Iris pigment epithelial cell (primary cell): ENCODE measurements around the gene SLC24A3.

Experiments
- DNase-seq: peaks from one replicate; pipeline ENCODE4 v3.0.0-alpha.2; 2011; ENCODE audit warnings: low read depth

Gene SLC24A3

DNA sequence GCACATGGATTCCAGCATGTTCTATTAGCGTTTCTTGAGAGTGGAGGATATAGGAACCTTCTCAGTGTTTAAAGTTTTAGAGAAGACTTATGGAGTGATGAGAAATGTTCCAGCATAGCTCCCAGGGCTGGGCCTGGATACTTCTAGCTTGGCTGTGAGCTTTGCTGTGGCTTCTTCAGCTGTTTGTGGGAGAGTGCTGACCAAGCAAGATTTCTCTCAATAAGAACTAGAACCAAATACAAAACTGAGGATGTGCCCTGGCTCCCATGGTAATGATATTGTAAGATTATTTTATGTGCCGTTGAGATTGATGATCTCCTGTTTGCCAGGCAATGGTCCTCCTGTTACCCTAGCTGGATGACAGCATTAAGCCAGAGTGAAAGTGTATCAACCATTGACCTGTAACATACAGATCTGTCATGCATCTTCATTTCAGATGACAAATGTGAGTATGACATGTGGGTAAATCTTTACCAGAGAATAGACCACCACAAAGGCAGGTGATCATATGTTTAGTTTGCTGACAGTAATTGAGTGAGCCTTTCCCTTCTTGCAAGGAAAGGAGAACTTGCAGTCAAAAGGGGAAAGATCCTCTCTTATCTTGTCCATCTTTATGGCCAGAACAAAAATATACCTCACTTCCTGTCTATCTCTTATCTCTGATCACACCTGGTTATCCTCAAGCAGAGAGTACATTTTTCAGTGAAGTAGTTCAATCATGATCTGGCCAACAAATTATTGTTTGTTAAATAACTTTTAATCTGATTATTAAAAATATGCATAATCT lies 180.1 kb downstream of the SLC24A3 start:
- no peak for DNase-seq

DNA sequence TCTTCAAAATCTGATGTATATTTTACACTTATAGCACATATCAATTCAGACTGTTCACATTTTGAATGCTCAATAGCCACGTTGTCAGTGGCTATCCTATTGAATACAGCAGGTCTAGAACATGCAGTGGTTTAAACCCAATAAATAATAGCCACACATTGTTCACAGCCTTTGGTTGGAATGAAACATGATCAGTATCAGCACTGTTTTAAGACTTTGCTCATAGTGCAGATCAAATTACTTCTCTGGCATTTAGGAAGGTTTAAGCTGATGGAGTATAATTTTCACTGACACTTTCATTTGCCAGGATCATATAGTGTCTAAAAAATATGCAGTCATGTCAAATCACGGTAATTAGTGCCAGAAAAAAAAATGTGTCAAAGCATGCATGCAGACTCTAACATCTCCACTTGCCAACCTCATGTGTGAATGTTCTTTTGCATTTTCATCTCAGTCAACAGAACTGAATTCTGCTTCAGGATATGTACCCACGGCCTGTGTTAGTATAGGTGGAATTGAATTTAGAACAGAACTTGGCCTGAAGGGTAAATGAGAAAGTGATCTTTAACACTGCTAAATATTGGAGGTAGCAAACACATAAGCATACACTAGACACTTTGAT lies 184.1 kb downstream of the SLC24A3 start:
- DNase-seq = no peak

DNA sequence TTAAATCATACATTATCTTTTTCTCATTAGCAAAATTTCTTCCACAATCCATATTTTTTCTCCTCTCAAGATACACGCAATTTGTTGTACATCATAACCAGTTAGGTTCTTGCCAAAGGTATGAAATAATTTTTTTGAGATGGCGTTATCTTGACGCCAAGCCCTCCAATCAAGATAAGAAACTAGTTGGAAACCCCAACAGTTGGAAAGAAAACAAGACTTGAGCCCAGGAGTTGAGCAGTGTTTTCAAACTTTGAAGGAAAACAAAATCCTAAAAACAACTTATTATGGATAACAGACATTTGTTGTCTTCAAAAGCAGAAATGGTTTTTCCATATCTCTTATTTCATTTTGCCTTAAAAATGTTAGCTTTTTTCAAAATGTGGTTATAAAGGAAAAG lies 184.8 kb downstream of the SLC24A3 start:
- DNase-seq = no peak

DNA sequence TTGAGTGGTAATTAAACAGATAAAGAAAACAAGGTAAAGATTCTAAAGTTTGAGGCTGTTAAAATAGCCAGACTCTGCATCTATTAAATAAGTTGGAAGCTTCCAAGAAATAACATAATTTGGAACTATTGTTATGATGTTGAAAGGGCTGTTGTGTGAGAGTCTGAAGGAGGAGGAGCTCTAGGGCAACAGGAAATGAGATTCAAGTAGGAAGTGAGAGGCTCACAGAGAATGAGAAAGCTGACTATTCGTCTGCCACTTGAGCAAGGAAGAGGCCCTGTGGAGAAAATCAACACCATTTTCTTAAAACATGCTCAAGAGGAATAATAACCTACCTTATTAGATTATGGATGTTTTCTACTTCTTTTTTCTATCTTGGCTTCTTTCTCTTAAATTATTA lies 185.2 kb downstream of the SLC24A3 start:
- no peak for DNase-seq

DNA sequence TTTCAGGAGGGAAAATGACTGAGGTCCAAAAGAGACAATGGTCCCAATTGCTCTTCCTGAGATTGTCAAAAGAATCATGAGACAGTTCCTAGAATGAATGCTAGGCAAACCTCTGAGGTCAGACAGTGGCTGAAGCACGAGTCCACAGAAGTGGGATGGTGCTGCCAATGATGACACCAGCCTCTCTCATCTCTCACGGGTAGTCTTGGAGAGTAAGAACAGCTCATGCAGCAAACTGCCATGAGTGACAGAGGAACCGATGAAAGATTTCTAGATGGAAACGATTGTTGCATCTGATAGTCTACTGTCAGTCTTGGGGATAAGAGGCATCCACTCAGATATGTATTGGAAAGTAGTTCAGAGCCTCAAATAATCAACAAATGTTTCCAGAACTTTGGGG lies 188.7 kb downstream of the SLC24A3 start:
- DNase-seq = no peak

DNA sequence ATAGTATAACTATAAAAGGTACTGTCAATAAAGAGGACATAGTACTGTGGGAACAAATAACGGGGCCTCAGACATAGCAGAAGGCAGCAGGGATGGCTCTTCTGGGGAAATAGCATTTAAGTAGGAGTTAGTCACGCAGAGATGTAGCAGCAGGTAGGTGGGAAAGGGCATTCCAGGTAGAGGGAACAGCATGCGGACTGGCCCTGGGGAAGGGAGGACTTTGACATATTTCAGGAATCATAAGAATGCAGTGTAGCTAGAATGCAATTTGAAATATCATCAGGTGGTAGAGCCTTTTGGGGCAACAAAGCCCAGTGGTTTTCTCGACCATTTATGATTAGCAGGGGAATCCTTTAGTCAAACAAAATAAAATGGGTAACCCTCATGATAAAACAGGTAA lies 191.1 kb downstream of the SLC24A3 start:
- DNase-seq = no peak

DNA sequence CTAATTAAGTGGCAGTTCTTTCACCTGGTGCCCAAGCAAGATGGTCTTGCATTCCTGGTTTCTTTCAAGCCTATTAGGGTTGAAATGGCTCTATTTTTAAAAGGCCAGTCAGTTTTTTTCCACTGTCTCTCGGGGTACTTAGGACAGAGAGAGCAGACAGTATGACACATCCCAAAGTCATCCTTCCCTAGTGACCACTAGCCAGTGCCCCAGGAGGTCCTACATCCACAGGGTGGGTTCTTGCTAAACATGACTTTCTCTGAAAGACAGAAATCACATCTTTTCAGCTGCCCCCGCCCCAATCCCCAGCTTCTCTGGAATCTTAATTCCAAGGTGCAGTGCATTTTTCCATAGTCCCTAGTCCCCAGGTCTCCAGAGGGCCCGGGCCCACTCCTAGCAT lies 192.4 kb downstream of the SLC24A3 start:
- no peak for DNase-seq

DNA sequence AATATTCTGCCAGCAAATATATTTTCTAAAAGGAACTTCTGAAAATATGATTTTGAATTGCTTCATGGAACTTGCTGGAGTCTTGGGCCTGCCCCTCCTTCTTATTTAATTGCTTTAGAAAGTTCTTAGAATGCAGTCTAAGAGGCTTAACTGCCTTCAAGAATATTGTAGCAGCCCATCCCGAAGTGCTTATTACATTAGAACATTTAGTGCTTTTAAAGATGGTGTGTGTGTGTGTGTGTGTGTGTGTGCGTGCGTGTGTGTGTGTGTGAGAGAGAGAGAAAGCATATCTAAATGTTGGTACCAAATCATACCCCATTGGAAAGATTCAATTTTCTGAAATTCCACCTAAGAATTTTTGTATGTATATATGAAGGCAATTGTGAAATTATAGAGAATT lies 193.5 kb downstream of the SLC24A3 start:
- no peak for DNase-seq

DNA sequence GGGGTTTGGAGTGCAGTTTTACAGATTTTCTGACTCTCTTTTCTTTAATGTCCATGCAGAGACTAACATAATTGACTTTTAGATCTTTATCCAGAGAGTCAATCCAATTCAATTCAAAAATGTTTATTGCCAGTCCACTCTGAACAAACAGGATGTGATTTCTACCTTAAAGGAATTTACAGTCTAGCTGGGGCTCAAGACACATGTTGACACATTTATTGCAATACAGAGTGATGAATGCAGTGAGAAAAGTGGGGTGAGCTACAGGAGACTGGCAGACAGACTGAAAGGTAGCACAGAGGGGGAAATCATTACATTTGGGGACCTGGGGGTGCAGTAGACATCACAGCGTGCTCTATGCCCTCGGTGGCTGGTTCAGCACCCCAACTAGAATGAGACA lies 193.9 kb downstream of the SLC24A3 start:
- no peak for DNase-seq

DNA sequence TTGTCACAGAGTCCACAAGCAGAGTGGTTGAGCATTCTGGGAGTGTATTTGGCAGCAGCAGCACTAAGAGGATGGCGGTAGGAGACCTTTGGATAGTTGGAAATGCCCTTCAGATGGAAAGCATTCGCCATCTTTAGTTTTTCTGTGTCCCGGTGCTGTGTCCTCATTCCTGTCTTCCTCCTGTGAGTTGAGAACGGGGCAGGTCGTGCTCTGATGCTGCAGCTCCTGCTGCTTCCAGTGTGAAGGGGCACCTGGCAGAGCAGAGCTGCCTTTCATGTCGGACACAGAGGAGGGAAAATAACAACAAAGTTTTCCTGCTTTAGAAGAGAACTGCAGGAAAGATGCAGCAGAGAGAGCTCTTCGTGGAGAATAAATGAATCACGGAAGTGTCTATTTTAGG lies 194.8 kb downstream of the SLC24A3 start:
- DNase-seq = no peak

DNA sequence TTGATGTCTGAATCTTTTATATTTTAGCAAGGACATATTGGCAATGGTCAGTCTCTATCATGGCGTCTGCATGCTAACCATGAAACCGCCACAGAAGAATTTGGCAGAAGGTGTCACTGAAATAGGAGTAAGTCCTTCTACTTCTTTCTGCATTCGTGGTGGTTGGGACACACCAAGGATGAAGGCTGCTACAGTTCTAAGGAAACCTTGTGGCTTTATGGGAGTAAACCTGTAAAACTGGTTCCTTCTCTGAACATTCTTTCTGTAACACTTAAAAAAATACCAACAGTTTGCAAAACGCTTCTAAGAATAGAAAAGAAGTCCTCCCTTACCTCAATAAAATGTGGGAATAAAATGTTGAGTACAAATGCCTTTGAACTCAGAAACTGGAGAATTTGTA lies 195.3 kb downstream of the SLC24A3 start:
- DNase-seq = no peak

DNA sequence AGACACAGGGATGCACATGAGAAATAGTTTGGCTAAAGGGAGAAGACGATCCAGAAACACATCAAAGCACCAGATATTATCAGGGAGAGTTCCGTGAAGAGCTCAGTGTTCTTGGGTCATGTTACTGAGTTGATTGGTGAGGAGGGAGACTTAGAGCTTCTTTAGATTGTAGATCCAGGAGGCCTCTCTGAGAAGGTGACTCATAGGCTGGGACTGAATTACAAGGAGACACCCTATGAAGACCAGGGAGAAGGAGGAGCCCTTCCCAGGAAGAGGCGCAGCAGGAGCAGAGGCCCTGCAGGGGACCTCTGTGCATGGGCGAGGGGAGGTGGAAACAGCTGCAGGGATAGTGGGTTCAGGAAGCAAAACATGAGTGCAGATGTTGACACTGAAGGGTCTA lies 196.5 kb downstream of the SLC24A3 start:
- DNase-seq = no peak

DNA sequence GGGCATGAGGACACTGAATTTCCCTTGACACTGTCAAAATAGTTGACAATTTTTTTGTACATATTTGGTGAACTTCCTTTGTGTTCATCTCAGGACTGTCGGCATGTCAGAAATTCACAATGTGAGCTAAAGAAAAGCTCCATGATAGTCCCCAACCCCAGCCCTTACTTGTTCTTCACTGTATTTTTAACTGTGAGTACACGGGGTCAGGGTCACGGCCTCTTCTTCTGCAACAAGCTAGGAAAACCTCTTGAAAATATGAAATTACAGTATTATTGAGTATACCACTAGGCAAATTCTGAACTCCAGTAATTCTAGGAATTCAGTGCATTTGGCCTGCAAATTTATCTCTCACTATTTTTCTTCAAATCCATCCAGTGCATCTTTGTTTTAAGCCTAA lies 199.4 kb downstream of the SLC24A3 start:
- DNase-seq = no peak

DNA sequence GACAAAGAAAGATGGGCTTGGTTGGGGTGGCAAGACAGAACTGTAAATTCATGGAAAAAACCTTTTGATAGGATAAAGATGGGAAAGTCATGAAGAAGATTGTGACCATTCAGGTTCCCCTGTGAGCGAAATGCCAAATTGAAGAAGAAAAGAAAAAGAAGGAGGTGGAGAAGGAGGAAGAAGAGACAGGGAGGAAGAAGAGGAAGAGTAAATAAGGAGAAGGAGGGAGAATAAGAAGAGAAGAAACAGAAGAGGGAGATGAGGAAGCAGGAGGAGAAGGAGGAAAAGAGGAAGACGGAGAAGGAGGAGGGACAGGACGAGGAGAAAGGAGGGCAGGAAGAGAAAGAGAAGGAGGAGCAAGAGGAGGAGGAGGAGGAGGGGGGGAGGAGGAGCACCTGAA lies 199.8 kb downstream of the SLC24A3 start:
- no peak for DNase-seq

DNA sequence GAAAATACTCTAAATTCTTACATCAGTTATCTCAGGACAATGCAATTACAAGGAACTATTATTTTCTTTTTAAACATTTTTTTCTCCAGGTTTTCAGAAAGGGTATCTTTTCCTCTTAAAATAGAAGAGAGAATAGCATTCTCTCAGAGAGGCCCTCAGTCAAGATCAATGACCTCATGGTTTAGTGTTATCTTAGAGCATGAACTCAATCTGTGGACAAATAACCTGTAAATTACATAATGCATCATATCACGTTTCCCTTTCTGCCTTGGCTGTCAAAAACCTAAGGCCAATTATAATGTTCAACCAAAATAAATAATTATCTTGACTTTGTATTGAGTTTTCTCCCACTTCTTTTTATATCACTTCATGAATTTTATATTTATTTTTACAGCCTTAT lies 202.2 kb downstream of the SLC24A3 start:
- DNase-seq = no peak

DNA sequence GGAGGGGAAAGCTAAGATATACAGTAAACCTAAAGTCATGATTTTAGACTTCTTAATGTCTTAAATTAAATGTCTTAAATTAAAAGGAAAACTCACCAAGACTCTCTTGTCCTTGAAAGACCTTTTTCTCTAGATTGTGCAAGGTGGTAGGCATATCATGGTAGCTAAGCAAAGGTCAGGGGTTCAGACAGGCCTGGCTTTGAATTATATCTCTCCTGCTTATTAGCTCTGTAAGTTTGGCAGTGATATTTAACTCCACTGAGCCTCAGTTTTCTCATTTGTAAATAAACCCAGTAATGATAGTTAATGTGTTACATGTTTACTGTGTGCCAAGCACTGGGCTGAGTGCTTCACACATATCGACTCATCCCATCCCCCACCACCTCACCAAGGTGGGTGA lies 203.3 kb downstream of the SLC24A3 start:
- no peak for DNase-seq

DNA sequence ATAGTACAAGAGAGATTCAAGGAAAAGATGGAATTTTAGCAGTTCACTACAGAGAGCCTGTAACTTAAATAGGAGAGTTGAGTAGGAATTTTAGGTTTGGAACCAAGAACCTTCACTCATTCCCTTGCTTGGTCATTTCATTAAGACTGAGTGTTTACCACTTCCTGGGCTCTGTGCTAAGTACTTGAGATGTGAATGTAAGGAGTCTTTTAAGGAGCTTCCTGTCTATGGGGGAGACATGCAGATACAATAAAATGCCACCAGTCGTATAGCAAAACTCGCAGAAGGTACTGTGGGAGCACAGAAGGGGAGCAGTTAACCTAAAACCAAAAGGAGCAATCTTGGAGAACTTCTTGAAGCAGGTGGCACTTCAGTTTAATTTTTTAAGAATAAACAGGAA lies 204.2 kb downstream of the SLC24A3 start:
- no peak for DNase-seq

DNA sequence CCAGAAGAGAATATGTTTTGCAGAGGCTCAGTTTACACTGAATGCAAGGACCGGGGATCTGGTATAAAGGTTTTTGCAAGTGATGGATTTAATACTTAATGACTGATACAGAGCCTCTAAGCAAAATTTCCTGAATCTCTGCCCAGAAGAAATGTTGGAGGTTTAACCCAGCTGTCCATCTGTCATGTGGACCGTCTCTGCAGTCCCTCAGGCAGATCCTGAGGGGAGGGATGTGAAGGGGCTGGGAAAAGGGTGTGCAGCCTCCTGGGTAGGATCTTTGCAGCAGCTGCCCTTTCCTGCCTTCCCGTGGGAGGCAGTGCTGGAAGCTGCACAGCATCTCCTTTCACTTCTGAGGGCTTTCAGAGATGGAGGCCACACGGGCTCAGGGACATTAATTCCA lies 207.0 kb downstream of the SLC24A3 start:
- no peak for DNase-seq

DNA sequence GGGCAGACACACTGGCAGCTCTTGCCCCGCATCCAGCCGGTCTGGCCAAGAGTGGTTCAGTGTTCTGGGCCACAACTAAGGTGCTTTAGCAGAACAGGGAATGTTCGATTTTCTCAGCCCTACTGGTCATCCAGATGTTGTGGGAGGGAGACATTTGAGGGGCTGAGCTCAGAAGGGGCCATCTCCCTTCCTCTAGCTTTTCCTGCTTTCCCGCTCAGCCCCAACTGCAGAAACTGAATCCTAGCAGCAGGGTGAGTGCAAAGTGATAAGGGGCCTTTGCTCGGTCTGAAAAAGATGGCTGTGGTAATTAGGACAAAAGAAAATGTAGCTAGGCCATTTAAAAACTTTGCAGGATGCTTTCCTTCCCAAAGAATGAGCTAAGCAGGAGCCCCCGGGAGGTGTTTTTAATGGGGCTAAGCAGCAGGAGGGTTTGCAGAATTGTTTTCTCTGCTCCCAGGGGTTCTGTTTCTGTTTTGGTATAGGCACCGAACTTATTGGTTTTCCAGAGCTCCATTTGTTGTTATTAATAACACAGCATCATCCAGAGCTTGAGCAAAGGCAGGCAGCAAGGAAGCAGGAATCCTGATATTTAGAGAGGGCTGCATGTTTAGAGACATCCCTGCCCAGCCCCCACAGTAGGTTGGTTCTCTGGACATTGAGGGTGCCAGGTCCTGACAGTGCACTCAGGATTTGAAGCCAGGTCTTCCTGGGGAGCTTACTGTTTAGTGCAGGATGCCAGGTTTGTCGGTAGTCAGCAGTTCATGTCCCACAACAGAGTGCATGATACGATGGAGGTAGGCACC lies 210.9 kb downstream of the SLC24A3 start:
- DNase-seq = no peak

DNA sequence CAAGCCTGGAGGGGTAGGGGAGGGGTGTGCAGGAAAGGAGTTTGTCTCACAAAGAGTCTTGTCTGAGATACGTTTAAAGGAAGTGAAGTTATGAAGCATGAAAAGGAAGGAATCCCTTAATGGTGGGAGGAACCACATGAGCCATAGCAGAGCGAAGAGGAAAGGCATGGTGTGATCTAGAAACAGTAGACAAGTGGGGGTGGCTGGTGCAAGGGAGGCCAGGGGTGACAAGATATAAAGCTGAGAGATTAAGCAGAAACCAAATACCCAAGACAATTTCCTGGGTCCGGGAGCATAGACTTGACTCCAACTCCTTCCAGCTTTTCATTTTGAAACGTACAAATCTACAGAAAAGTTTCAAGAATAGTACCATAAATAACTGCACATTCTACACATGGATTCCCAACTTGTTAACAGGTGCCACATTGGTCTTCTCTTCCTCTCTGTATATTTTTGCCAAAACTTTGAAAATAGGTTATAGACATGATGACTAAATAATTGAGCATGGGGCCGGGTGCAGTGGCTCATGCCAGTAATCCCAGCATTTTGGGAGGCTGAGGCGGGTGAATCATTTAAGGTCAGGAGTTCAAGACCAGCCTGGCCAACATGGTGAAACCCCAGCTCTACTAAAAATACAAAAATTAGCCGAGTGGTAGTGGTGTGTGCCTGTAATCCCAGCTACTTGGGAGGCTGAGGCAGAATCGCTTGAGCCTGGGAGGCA lies 211.6 kb downstream of the SLC24A3 start:
- DNase-seq = no peak

DNA sequence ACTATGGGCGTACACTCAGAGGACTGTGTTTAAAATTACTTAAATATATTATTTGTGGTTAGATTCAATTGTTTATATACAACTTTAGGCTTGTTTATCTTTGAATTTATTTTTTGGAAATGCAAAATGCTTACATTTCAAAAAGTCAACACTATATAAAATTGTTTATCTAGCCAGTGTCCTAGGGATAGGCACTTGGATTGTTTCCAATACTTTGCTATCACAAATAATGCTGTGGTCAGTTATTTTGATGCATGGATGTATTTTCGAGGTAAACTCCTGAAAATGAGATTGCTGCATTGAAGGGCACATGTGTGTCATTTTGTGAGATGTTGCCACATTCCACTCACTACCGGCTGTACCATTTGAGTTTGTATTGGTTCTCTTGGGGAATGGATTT lies 213.9 kb downstream of the SLC24A3 start:
- no peak for DNase-seq

DNA sequence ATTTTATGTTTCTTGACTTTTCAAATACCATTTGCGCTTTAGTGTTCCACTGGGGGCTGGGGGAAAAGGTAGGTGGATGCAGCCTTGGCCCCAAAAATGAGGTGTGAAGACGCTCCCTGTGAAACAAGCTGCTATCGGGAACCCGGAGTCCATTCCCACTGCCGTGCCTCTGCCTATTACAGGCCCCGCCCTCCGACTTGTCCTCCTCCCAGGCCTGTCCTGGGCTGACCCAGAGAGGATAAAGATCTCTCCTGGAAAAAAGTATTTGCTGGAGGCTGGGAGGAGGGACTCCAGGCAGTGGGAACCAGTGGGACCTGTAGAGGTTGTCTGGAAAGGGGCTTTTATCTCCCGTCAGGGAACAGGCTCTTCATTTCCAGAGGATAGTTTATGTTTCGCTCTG lies 215.0 kb downstream of the SLC24A3 start:
- DNase-seq = no peak

DNA sequence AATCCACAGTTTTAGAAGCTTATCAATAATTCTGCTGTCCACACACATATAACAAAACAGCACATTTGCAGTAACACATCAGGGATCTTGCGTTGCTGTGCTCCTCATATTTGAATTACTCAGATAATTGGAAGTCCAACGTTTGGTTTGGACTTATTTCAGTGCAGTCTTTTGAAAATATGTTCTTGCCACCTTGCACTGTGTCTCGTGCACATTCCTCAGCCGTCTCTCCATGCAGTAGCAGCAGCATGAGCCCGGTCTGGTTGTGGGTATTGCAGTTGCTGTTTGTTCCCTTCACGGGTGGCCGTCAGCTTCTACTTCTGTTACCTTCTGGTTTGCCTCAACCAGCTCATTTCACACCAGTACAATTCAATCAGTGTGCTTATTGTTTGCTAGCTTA lies 215.5 kb downstream of the SLC24A3 start:
- no peak for DNase-seq
